ENCODE measurements around the gene LRBA. TPM values are rescaled to one million over a fixed set of nuclear protein-coding genes. Genes with fewer than 3 reads are reported as not detected.

LRBA gene
- total RNA-seq, 4 donors from 2014 or later, result 8.5 to 18.0 (median 11.9) TPM

DNA sequence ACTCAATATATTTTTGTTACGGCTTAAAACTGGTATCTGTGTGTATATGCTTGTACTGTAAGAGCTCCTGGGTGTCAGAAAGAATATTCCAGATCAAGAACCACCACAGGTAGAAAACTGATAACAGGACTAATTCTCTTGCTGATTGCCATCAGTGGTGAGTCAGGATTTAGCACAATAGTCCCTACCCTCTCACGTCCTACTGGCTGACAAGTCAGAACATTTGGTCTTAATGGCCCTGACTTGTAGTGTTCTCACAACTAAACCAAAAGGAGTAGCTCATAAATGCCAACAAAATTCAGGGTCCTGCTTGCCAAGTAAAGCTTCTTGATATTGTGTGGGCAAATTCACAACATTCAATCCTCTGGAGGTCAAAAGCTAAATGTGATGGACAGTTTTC is 538.3 kb downstream of the LRBA start:
- DNase-seq (no peak), ATAC-seq (no peak)
- no peak for TF ChIP-seq POLR2A (IDR thresholded peaks at IDR 0.05)
- TF ChIP-seq, protein P1, sequence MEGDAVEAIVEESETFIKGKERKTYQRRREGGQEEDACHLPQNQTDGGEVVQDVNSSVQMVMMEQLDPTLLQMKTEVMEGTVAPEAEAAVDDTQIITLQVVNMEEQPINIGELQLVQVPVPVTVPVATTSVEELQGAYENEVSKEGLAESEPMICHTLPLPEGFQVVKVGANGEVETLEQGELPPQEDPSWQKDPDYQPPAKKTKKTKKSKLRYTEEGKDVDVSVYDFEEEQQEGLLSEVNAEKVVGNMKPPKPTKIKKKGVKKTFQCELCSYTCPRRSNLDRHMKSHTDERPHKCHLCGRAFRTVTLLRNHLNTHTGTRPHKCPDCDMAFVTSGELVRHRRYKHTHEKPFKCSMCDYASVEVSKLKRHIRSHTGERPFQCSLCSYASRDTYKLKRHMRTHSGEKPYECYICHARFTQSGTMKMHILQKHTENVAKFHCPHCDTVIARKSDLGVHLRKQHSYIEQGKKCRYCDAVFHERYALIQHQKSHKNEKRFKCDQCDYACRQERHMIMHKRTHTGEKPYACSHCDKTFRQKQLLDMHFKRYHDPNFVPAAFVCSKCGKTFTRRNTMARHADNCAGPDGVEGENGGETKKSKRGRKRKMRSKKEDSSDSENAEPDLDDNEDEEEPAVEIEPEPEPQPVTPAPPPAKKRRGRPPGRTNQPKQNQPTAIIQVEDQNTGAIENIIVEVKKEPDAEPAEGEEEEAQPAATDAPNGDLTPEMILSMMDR (IDR thresholded peaks at IDR 0.05 in 4 of 5, conservative IDR thresholded peaks at IDR 0.05 in 1 of 5), result no peak
- Histone ChIP-seq H3K27me3 (no peaks in the 10 kb centered on the region), H3K4me3 (no peak overlapping the region), H3K9me3 (no peaks in the 10 kb centered on the region), H3K36me3 (no peaks in the 10 kb centered on the region), H3K4me1 (no peaks in the 10 kb centered on the region), H3K27ac (no peak overlapping the region)
- intact Hi-C loops (cut with DNase I; ENCODE audit: low total_unique reads) (no loop called here), in situ Hi-C loops (cut with MboI; ENCODE audit: low sequenced_read_pairs in 4 of 4) (no loop called here)

- ATAC-seq, result no peak
- Histone ChIP-seq H3K9me3 (no peaks in the 10 kb centered on the region), H3K4me3 (no peak overlapping the region), H3K36me3 (no peaks in the 10 kb centered on the region), H3K27ac (no peak overlapping the region), H3K27me3 (no peaks in the 10 kb centered on the region), H3K4me1 (no peaks in the 10 kb centered on the region)
- intact Hi-C loops (cut with DNase I; ENCODE audit: low total_unique reads) (no loop called here), in situ Hi-C loops (cut with MboI; ENCODE audit: low sequenced_read_pairs in 4 of 4) (no loop called here)
- TF ChIP-seq POLR2A (IDR thresholded peaks at IDR 0.05), result no peak
- TF ChIP-seq, protein P1 (IDR thresholded peaks at IDR 0.05 in 4 of 5, conservative IDR thresholded peaks at IDR 0.05 in 1 of 5), result no peak
- DNase-seq, result no peak
Observed at GRCh38 chr4:150475763-150476162, 539.3 kb downstream of the LRBA start.

DNA sequence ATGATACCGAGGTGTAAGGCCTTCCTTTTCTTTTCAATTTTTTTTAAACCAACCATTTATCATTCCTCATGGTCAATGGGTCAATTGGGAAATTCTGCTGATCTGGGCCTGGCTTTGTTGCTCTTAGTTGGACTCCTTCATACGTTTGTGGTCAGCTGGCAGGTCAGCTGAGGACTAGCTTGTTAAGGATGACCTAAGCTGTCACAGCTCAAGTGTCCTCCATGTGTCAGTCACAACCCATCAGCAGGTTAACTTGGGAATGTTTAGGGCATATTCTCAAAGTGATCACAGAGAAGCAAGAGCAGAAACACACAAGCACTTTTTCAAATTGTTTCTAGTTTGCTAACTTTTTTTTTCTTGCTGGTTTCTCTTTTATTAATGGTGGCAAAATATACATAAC is 550.6 kb downstream of the LRBA start:
- H3K4me3 ChIP-seq, result no peak overlapping the region
- ATAC-seq (no peak), DNase-seq (no peak)
- H3K27me3 ChIP-seq, result no peaks in the 10 kb centered on the region
- H3K9me3 ChIP-seq, result no peaks in the 10 kb centered on the region
- no peaks in the 10 kb centered on the region for H3K4me1 ChIP-seq
- no peak overlapping the region for H3K27ac ChIP-seq
- no peak for TF ChIP-seq POLR2A (IDR thresholded peaks at IDR 0.05)
- TF ChIP-seq, protein P1 (IDR thresholded peaks at IDR 0.05 in 4 of 5, conservative IDR thresholded peaks at IDR 0.05 in 1 of 5), result no peak
- intact Hi-C loops (cut with DNase I; ENCODE audit: low total_unique reads), result no loop called here
- in situ Hi-C loops (cut with MboI; ENCODE audit: low sequenced_read_pairs in 4 of 4), result no loop called here
- H3K36me3 ChIP-seq, result no peaks in the 10 kb centered on the region

- no peak for DNase-seq
- Histone ChIP-seq H3K27ac (no peak overlapping the region), H3K4me3 (no peak overlapping the region), H3K9me3 (no peaks in the 10 kb centered on the region), H3K4me1 (no peaks in the 10 kb centered on the region), H3K36me3 (no peaks in the 10 kb centered on the region), H3K27me3 (no peaks in the 10 kb centered on the region)
- intact Hi-C loops (cut with DNase I; ENCODE audit: low total_unique reads) (no loop called here), in situ Hi-C loops (cut with MboI; ENCODE audit: low sequenced_read_pairs in 4 of 4) (no loop called here)
- ATAC-seq, result no peak
- TF ChIP-seq POLR2A (IDR thresholded peaks at IDR 0.05), result no peak
- TF ChIP-seq, protein P1 (IDR thresholded peaks at IDR 0.05 in 4 of 5, conservative IDR thresholded peaks at IDR 0.05 in 1 of 5), result no peak
Observed at GRCh38 chr4:150462743-150463142, 552.3 kb downstream of the LRBA start.

GRCh38 chr4:150461957-150462356 is 553.1 kb downstream of the LRBA start:
- in situ Hi-C loops (cut with MboI; ENCODE audit: low sequenced_read_pairs in 4 of 4), result no loop called here
- ATAC-seq (no peak), DNase-seq (no peak)
- no peak overlapping the region for H3K4me3 ChIP-seq
- H3K27me3 ChIP-seq, result no peaks in the 10 kb centered on the region
- intact Hi-C loops (cut with DNase I; ENCODE audit: low total_unique reads), result no loop called here
- H3K27ac ChIP-seq, result no peak overlapping the region
- H3K36me3 ChIP-seq, result no peaks in the 10 kb centered on the region
- H3K4me1 ChIP-seq, result no peaks in the 10 kb centered on the region
- TF ChIP-seq, protein P1 (IDR thresholded peaks at IDR 0.05 in 4 of 5, conservative IDR thresholded peaks at IDR 0.05 in 1 of 5), result no peak
- no peak for TF ChIP-seq POLR2A (IDR thresholded peaks at IDR 0.05)
- no peaks in the 10 kb centered on the region for H3K9me3 ChIP-seq

Data from gastrocnemius medialis (tissue), 4 donors.